SK-N-SH (cell line): ENCODE data around the gene WNT5A. TPM values are rescaled to one million over a fixed set of nuclear protein-coding genes. Genes with fewer than 3 reads are reported as not detected.

Experiments
- CTCF ChIA-PET: fragments of 300-600, 350-600 bp; formaldehyde crosslinking; extraction: SDS; loops from one replicate; lab custom pipeline; 2021; lab: Yijun Ruan, JAX
- POLR2A ChIA-PET: fragments of 350-600 bp; sonication (Branson Sonifier 250); formaldehyde crosslinking; extraction: SDS; loops from one replicate; lab custom pipeline; 2020; ENCODE audit warnings: antibody characterized with exemption, inconsistent platforms; lab: Yijun Ruan, JAX
- DNase-seq: peaks from one replicate; pipeline ENCODE4 v3.0.0; 2012
- H2AFZ ChIP-seq: fragments of 200-600 bp; sonication (generic); 2 replicates; pipeline ENCODE4 v1.8.1; 2016; ENCODE audit warnings: antibody characterized with exemption, mild to moderate bottlenecking, low read depth
- H3F3A ChIP-seq: fragments of 200-600 bp; sonication (generic); replicated peaks from 2 replicates; pipeline ENCODE3; 2016; ENCODE audit warnings: antibody characterized with exemption, mild to moderate bottlenecking; ENCODE audit not compliant: insufficient read depth
- H3K27ac ChIP-seq, 2 experiments: fragments of 200-500 bp in 1 of 2; fragments of 200-600 bp in 1 of 2; sonication (Bioruptor generic) in 1 of 2; sonication (generic), shearing (Covaris generic) in 1 of 2; 2 replicates each; pipeline versions ENCODE4 v1.5.1 to v1.6.1; 2014 to 2016; ENCODE audit warnings: low read depth in 2 of 2, inconsistent platforms in 1 of 2, low read length in 1 of 2, mild to moderate bottlenecking in 1 of 2, mixed read lengths in 1 of 2
- H3K27me3 ChIP-seq: fragments of 200-600 bp; sonication (generic), shearing (Covaris generic); 2 replicates; pipeline ENCODE4 v1.6.1; 2016; ENCODE audit warnings: mixed run types; ENCODE audit not compliant: insufficient read depth
- H3K36me3 ChIP-seq, 2 experiments: fragments of 200-500 bp in 1 of 2; fragments of 200-600 bp in 1 of 2; sonication (Bioruptor generic) in 1 of 2; sonication (generic) in 1 of 2; replicated peaks in 1 of 2; 2 replicates each; pipeline versions ENCODE3 to v1.5.1; 2014 to 2016; ENCODE audit warnings: low read length in 1 of 2, mild to moderate bottlenecking in 1 of 2; ENCODE audit not compliant: insufficient read depth in 2 of 2, control insufficient read depth in 1 of 2
- H3K4me1 ChIP-seq, 2 experiments: fragments of 200-500 bp in 1 of 2; fragments of 200-600 bp in 1 of 2; sonication (Bioruptor generic) in 1 of 2; sonication (generic), shearing (Covaris generic) in 1 of 2; 2 replicates each; pipeline versions ENCODE4 v1.5.1 to v1.6.1; 2014 to 2016; ENCODE audit warnings: low read depth in 1 of 2, low read length in 1 of 2, mixed run types in 1 of 2; ENCODE audit not compliant: insufficient read depth in 2 of 2, control insufficient read depth in 1 of 2
- H3K4me2 ChIP-seq: fragments of 200-600 bp; sonication (generic), shearing (Covaris generic); 2 replicates; pipeline ENCODE4 v1.6.1; 2017; ENCODE audit warnings: mixed run types
- H3K4me3 ChIP-seq, 2 experiments: fragments of 200-500 bp in 1 of 2; fragments of 200-600 bp in 1 of 2; sonication (Bioruptor generic) in 1 of 2; sonication (generic), shearing (Covaris generic) in 1 of 2; 2 replicates each; pipeline versions ENCODE4 v1.5.1 to v1.8.1; 2014 to 2016; ENCODE audit warnings: low read depth in 2 of 2, inconsistent platforms in 1 of 2, low read length in 1 of 2, mild to moderate bottlenecking in 1 of 2, mixed read lengths in 1 of 2, moderate library complexity in 1 of 2
- H3K79me2 ChIP-seq: fragments of 200-600 bp; sonication (generic); 2 replicates; pipeline ENCODE4 v1.8.1; 2017; ENCODE audit warnings: mild to moderate bottlenecking; ENCODE audit not compliant: insufficient read depth
- H3K9ac ChIP-seq: fragments of 200-600 bp; sonication (generic); 2 replicates; pipeline ENCODE4 v1.6.1; 2017; ENCODE audit warnings: mixed run types
- H3K9me2 ChIP-seq: fragments of 200-600 bp; sonication (generic); 2 replicates; pipeline ENCODE4 v1.6.1; 2017; ENCODE audit warnings: mixed run types
- H3K9me3 ChIP-seq: fragments of 200-600 bp; sonication (generic); 2 replicates; pipeline ENCODE4 v1.6.1; 2017; ENCODE audit warnings: mixed run types, mild to moderate bottlenecking, moderate library complexity
- H4K20me1 ChIP-seq: fragments of 200-600 bp; sonication (generic); 2 replicates; pipeline ENCODE4 v1.6.1; 2017; ENCODE audit warnings: mild to moderate bottlenecking, mixed run types; ENCODE audit not compliant: insufficient read depth
- EP300 ChIP-seq, 2 experiments: IDR thresholded peaks; 2 replicates each; pipeline versions ENCODE4 v1.4.0 to v1.6.1; 2012; ENCODE audit warnings: borderline replicate concordance in 1 of 2, low read depth in 1 of 2, low read length in 1 of 2
- EZH2phosphoT487 ChIP-seq: fragments of 200-600 bp; sonication (generic); IDR thresholded peaks from 2 replicates; pipeline ENCODE4 v1.6.1; 2017; ENCODE audit warnings: low read depth, mixed run types, mild to moderate bottlenecking, antibody characterized with exemption, moderate library complexity, borderline replicate concordance
- FOXJ3 ChIP-seq: sonication (generic); formaldehyde crosslinking; IDR thresholded peaks from 2 replicates; pipeline ENCODE4 v1.5.1; 2020; ENCODE audit warnings: mild to moderate bottlenecking, missing genetic modification reagents
- GATA2 ChIP-seq: sonication (generic); formaldehyde crosslinking; IDR thresholded peaks from 2 replicates; pipeline ENCODE4 v1.5.0; 2020; ENCODE audit warnings: mild to moderate bottlenecking, missing genetic modification reagents
- JUND ChIP-seq: IDR thresholded peaks from 2 replicates; pipeline ENCODE4 v1.4.0; 2012
- MXI1 ChIP-seq: IDR thresholded peaks from 2 replicates; pipeline ENCODE4 v1.6.1; 2012; ENCODE audit warnings: mild to moderate bottlenecking, low read depth, low read length, improper control_type of control experiment
- NRF1 ChIP-seq: IDR thresholded peaks from 2 replicates; pipeline ENCODE4 v1.6.1; 2012; ENCODE audit warnings: low read depth, mild to moderate bottlenecking, low read length
- RFX5 ChIP-seq: IDR thresholded peaks from 2 replicates; pipeline ENCODE4 v1.6.1; 2012; ENCODE audit warnings: mild to moderate bottlenecking, improper control_type of control experiment, low read length
- SIN3A ChIP-seq: IDR thresholded peaks from 2 replicates; pipeline ENCODE4 v1.6.1; 2012; ENCODE audit warnings: low read depth, mild to moderate bottlenecking, low read length, moderate library complexity, borderline replicate concordance
- YY1 ChIP-seq: IDR thresholded peaks from 2 replicates; pipeline ENCODE4 v1.4.0; 2012; ENCODE audit warnings: low read depth, mild to moderate bottlenecking
- WGBS: methylation state at CpG from one replicate; pipeline ENCODE4 v1.1.6; 2017; ENCODE audit warnings: low lambda C conversion rate; 5-methylcytosine and 5-hydroxymethylcytosine counted together
- polyA plus RNA-seq, 3 experiments: library from polyadenylated mRNA; depleted of rRNA; stranded (reverse); fragments of >200 nt; gene quantifications; 2 replicates each; pipeline ENCODE4 v1.2.3, GENCODE V29; 2012
- TF ChIP-seq, protein P1 (sequence below): IDR thresholded peaks from 2 replicates; pipeline ENCODE4 v1.6.1; 2012; ENCODE audit warnings: mild to moderate bottlenecking, low read depth, low read length, moderate library complexity
- TF ChIP-seq, protein P2 (sequence below): fragments of 150-350 bp; IDR thresholded peaks from 2 replicates; pipeline ENCODE4 v1.6.1; 2017; ENCODE audit warnings: antibody characterized with exemption, low read length, low read depth, borderline replicate concordance
- TF ChIP-seq, protein P3 (sequence below): fragments of 200-600 bp; sonication (generic); IDR thresholded peaks from 2 replicates; pipeline ENCODE4 v1.6.1; 2017; ENCODE audit warnings: antibody characterized with exemption, mild to moderate bottlenecking, moderate library complexity

Gene WNT5A
- polyA plus RNA-seq, 1 of the 3 experiments (the other 2 are of a cell fraction): 30.7 TPM

DNA sequence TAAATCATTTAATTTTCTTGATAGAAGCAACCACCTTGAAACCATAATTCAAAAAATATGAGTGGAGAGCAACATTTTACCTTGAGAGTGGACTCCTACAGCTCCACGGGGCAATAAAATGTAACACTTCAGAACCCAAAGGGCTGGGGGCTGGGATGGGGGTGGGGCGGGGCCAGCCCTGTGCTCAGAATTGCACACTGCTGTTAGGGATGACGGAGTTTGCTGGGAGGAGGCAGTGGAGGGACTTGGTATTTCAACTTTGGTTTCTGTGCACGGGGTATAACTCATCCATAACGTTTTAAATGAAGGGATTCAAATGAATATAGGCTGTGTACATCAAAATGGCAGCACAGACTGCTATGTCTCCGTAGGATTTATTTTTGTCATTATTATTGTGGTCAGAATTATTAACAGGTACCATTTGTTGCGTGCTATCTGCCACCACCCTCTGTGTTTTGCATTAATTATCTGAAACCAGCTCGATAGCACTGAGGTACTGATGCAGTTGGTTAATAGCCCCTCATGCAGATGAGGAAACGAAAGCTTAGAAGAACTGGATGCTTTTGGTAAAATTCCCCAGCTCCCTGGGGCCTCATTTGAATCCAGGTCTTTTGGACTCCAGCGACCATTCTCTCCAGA is 29.4 kb upstream of the WNT5A start:
- WGBS: 79% methylated on average over 10 of the region's 10 CpGs
- no peaks in the 10 kb centered on the region for H3K27me3 ChIP-seq
- H2AFZ ChIP-seq: no peak overlapping the region
- TF ChIP-seq GATA2 (CRISPR knock-in tag): no peak
- TF ChIP-seq NRF1: no peak
- no peak for TF ChIP-seq FOXJ3
- TF ChIP-seq, protein P1, sequence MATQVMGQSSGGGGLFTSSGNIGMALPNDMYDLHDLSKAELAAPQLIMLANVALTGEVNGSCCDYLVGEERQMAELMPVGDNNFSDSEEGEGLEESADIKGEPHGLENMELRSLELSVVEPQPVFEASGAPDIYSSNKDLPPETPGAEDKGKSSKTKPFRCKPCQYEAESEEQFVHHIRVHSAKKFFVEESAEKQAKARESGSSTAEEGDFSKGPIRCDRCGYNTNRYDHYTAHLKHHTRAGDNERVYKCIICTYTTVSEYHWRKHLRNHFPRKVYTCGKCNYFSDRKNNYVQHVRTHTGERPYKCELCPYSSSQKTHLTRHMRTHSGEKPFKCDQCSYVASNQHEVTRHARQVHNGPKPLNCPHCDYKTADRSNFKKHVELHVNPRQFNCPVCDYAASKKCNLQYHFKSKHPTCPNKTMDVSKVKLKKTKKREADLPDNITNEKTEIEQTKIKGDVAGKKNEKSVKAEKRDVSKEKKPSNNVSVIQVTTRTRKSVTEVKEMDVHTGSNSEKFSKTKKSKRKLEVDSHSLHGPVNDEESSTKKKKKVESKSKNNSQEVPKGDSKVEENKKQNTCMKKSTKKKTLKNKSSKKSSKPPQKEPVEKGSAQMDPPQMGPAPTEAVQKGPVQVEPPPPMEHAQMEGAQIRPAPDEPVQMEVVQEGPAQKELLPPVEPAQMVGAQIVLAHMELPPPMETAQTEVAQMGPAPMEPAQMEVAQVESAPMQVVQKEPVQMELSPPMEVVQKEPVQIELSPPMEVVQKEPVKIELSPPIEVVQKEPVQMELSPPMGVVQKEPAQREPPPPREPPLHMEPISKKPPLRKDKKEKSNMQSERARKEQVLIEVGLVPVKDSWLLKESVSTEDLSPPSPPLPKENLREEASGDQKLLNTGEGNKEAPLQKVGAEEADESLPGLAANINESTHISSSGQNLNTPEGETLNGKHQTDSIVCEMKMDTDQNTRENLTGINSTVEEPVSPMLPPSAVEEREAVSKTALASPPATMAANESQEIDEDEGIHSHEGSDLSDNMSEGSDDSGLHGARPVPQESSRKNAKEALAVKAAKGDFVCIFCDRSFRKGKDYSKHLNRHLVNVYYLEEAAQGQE: no peak
- TF ChIP-seq MXI1: no peak
- TF ChIP-seq EP300 (IDR thresholded peaks at IDR 0.05; ENCODE audit: borderline replicate concordance in 1 of 2, low read depth in 1 of 2, low read length in 1 of 2): no peak
- no peak for TF ChIP-seq EZH2phosphoT487
- no peak for TF ChIP-seq RFX5
- TF ChIP-seq SIN3A: no peak
- TF ChIP-seq JUND: no peak
- no peak for TF ChIP-seq YY1
- TF ChIP-seq, protein P2, sequence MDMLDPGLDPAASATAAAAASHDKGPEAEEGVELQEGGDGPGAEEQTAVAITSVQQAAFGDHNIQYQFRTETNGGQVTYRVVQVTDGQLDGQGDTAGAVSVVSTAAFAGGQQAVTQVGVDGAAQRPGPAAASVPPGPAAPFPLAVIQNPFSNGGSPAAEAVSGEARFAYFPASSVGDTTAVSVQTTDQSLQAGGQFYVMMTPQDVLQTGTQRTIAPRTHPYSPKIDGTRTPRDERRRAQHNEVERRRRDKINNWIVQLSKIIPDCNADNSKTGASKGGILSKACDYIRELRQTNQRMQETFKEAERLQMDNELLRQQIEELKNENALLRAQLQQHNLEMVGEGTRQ: no peak
- TF ChIP-seq, protein P3, sequence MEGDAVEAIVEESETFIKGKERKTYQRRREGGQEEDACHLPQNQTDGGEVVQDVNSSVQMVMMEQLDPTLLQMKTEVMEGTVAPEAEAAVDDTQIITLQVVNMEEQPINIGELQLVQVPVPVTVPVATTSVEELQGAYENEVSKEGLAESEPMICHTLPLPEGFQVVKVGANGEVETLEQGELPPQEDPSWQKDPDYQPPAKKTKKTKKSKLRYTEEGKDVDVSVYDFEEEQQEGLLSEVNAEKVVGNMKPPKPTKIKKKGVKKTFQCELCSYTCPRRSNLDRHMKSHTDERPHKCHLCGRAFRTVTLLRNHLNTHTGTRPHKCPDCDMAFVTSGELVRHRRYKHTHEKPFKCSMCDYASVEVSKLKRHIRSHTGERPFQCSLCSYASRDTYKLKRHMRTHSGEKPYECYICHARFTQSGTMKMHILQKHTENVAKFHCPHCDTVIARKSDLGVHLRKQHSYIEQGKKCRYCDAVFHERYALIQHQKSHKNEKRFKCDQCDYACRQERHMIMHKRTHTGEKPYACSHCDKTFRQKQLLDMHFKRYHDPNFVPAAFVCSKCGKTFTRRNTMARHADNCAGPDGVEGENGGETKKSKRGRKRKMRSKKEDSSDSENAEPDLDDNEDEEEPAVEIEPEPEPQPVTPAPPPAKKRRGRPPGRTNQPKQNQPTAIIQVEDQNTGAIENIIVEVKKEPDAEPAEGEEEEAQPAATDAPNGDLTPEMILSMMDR: no peak
- peaks cover 6 to 12% of the 10 kb centered on the region in 2 experiments; a peak in 2 of 4 replicates for H3K4me1 ChIP-seq
- CTCF ChIA-PET: interaction anchor here (1.1 to 1.3 kb wide), 2 partner anchors 12 to 206 kb away, joined by 4 read pairs; no protein-coding TSS in a partner anchor
- H3K9me3 ChIP-seq: no peaks in the 10 kb centered on the region
- H3K36me3 ChIP-seq: no peaks in the 10 kb centered on the region
- H3K27ac ChIP-seq: no peak overlapping the region
- H4K20me1 ChIP-seq: no peaks in the 10 kb centered on the region
- no peaks in the 10 kb centered on the region for H3K9me2 ChIP-seq
- DNase-seq: no peak
- POLR2A ChIA-PET: no interaction called here
- peaks cover 7% of the 10 kb centered on the region for H3F3A ChIP-seq
- H3K4me3 ChIP-seq: no peak overlapping the region
- H3K9ac ChIP-seq: no peak overlapping the region
- H3K79me2 ChIP-seq: no peaks in the 10 kb centered on the region
- no peak overlapping the region for H3K4me2 ChIP-seq
